Fibroblast of lung (primary cell): ENCODE data around the gene GAGE12F. TPM values are rescaled to one million over a fixed set of nuclear protein-coding genes. Genes with fewer than 3 reads are reported as not detected.
"Not testable (repeated sequence)": the region's sequence is repeated elsewhere in the genome, so short reads cannot be mapped to it uniquely, and the experiment has no call there.

Experiments
- DNase-seq, 2 donors: peaks; one replicate each; pipeline versions ENCODE4 v3.0.0 to v3.0.0-alpha.2; 2010; ENCODE audit warnings: low read depth in 2 of 2
- H2AFZ ChIP-seq: 2 replicates; pipeline ENCODE4 v1.5.1; 2012; ENCODE audit warnings: low read length, control low read depth, inconsistent platforms
- H3K27ac ChIP-seq: 2 replicates; pipeline ENCODE4 v1.5.1; 2011; ENCODE audit warnings: low read length, control low read depth; ENCODE audit not compliant: insufficient read depth
- H3K27me3 ChIP-seq: 2 replicates; pipeline ENCODE4 v1.5.1; 2011; ENCODE audit warnings: mild to moderate bottlenecking, low read length; ENCODE audit not compliant: control insufficient read depth, insufficient read depth
- H3K36me3 ChIP-seq: 2 replicates; pipeline ENCODE4 v1.5.1; 2011; ENCODE audit warnings: low read length; ENCODE audit not compliant: control insufficient read depth, insufficient read depth
- H3K4me1 ChIP-seq: 2 replicates; pipeline ENCODE4 v1.5.1; 2011; ENCODE audit warnings: low read length; ENCODE audit not compliant: control insufficient read depth, insufficient read depth; ENCODE audit errors: extremely low read depth
- H3K4me2 ChIP-seq: 2 replicates; pipeline ENCODE4 v1.5.1; 2011; ENCODE audit warnings: low read length, control low read depth; ENCODE audit not compliant: insufficient read depth; ENCODE audit errors: extremely low read depth
- H3K4me3 ChIP-seq, 4 experiments: fragments of 200-600 bp in 1 of 4; sonication (generic) in 1 of 4; replicated peaks in 1 of 4; 2 replicates each; pipeline ENCODE4 v1.5.1; 2011 to 2016; ENCODE audit warnings: low read length in 4 of 4, low read depth in 3 of 4, mild to moderate bottlenecking in 3 of 4, control low read depth in 2 of 4, inconsistent platforms in 1 of 4, mixed read lengths in 1 of 4; ENCODE audit not compliant: insufficient read depth in 1 of 4; ENCODE audit errors: control extremely low read depth in 1 of 4
- H3K79me2 ChIP-seq: 2 replicates; pipeline ENCODE4 v1.5.1; 2012; ENCODE audit warnings: mild to moderate bottlenecking, low read length, inconsistent platforms; ENCODE audit not compliant: control insufficient read depth, insufficient read depth
- H3K9ac ChIP-seq: 2 replicates; pipeline ENCODE4 v1.5.1; 2011; ENCODE audit warnings: mild to moderate bottlenecking, low read length, control low read depth; ENCODE audit not compliant: insufficient read depth
- H3K9me3 ChIP-seq: 2 replicates; pipeline ENCODE4 v1.5.1; 2012; ENCODE audit warnings: low read depth, low read length; ENCODE audit not compliant: control insufficient read depth, insufficient read depth
- H4K20me1 ChIP-seq: 2 replicates; pipeline ENCODE4 v1.5.1; 2011; ENCODE audit warnings: low read length; ENCODE audit not compliant: control insufficient read depth, insufficient read depth; ENCODE audit errors: extremely low read depth
- polyA minus RNA-seq: library from RNA; depleted of rRNA, polyadenylated mRNA; stranded (reverse); fragments of >200 nt; gene quantifications from 2 replicates; pipeline ENCODE4 v1.2.3, GENCODE V29; 2011; ENCODE audit warnings: low replicate concordance
- polyA plus RNA-seq, 2 donors: library from polyadenylated mRNA; depleted of rRNA in 1 of 2; stranded (reverse) in 1 of 2; unstranded in 1 of 2; fragments of >200 nt; gene quantifications; 2 replicates each; pipeline ENCODE4 v1.2.1, GENCODE V29; 2011 to 2012; ENCODE audit warnings: missing spikeins in 1 of 2
- total RNA-seq: library from RNA; depleted of rRNA; stranded (reverse); fragments of >200 nt; gene quantifications from 2 replicates; pipeline ENCODE4 v1.2.1, GENCODE V29; 2014

Gene GAGE12F, protein sequence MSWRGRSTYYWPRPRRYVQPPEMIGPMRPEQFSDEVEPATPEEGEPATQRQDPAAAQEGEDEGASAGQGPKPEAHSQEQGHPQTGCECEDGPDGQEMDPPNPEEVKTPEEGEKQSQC
- not detected in 2 replicates for total RNA-seq
- not detected in 2 replicates for polyA plus RNA-seq
- not detected in 2 replicates for polyA plus RNA-seq (2012)
- not detected in 2 replicates for polyA minus RNA-seq

DNA sequence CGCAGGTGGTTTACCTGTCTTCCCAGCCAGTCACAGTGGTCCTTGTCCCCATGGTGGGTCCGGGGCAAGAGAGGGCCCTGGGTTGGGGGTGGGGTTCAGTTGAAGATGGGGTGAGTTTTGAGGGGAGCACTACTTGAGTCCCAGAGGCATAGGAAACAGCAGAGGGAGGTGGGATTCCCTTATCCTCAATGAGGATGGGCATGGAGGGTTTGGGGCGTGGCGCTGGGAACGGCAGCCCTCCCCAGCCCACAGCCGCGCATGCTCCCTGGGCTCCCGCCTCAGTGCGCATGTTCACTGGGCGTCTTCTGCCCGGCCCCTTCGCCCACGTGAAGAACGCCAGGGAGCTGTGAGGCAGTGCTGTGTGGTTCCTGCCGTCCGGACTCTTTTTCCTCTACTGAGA is at the start of gene GAGE12F:
Gene GAGE12F, plus strand, starts transcription at position 301 of the 400 bp plus-strand sequence. CDS start 1,155 bp downstream, outside the sequence.
- not testable (repeated sequence) for H4K20me1 ChIP-seq

DNA sequence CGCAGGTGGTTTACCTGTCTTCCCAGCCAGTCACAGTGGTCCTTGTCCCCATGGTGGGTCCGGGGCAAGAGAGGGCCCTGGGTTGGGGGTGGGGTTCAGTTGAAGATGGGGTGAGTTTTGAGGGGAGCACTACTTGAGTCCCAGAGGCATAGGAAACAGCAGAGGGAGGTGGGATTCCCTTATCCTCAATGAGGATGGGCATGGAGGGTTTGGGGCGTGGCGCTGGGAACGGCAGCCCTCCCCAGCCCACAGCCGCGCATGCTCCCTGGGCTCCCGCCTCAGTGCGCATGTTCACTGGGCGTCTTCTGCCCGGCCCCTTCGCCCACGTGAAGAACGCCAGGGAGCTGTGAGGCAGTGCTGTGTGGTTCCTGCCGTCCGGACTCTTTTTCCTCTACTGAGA is 28.8 kb upstream of the GAGE12F start, which contains the start of gene GAGE12C:
Gene GAGE12C, plus strand, starts transcription at position 301 of the 400 bp plus-strand sequence. CDS start 1,155 bp downstream, outside the sequence.
- not testable (repeated sequence) for H3K36me3 ChIP-seq, H3K9ac ChIP-seq, H3K4me3 ChIP-seq, H3K4me1 ChIP-seq, H3K9me3 ChIP-seq, H3K27ac ChIP-seq, H3K79me2 ChIP-seq, H4K20me1 ChIP-seq, DNase-seq, H3K4me2 ChIP-seq, H2AFZ ChIP-seq, H3K27me3 ChIP-seq

More for the DNA sequence above, at the start of gene GAGE12F:
- DNase-seq, H3K4me1 ChIP-seq, H3K9me3 ChIP-seq, H3K4me2 ChIP-seq, H3K27ac ChIP-seq, H3K9ac ChIP-seq, H3K79me2 ChIP-seq, H3K36me3 ChIP-seq, H3K27me3 ChIP-seq, H2AFZ ChIP-seq, H3K4me3 ChIP-seq: not testable (repeated sequence)

DNA sequence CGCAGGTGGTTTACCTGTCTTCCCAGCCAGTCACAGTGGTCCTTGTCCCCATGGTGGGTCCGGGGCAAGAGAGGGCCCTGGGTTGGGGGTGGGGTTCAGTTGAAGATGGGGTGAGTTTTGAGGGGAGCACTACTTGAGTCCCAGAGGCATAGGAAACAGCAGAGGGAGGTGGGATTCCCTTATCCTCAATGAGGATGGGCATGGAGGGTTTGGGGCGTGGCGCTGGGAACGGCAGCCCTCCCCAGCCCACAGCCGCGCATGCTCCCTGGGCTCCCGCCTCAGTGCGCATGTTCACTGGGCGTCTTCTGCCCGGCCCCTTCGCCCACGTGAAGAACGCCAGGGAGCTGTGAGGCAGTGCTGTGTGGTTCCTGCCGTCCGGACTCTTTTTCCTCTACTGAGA is 19.2 kb upstream of the GAGE12F start, which contains the start of gene GAGE12D:
Gene GAGE12D, plus strand, starts transcription at position 301 of the 400 bp plus-strand sequence. CDS start 1,155 bp downstream, outside the sequence.
- H3K9me3 ChIP-seq, H4K20me1 ChIP-seq, H3K27me3 ChIP-seq, H3K4me1 ChIP-seq, H3K79me2 ChIP-seq, H2AFZ ChIP-seq, H3K4me3 ChIP-seq, H3K9ac ChIP-seq, H3K27ac ChIP-seq, DNase-seq, H3K36me3 ChIP-seq, H3K4me2 ChIP-seq: not testable (repeated sequence)

DNA sequence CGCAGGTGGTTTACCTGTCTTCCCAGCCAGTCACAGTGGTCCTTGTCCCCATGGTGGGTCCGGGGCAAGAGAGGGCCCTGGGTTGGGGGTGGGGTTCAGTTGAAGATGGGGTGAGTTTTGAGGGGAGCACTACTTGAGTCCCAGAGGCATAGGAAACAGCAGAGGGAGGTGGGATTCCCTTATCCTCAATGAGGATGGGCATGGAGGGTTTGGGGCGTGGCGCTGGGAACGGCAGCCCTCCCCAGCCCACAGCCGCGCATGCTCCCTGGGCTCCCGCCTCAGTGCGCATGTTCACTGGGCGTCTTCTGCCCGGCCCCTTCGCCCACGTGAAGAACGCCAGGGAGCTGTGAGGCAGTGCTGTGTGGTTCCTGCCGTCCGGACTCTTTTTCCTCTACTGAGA is 9.7 kb upstream of the GAGE12F start, which contains the start of gene GAGE12E:
Gene GAGE12E, plus strand, starts transcription at position 301 of the 400 bp plus-strand sequence. CDS start 1,155 bp downstream, outside the sequence.
- not testable (repeated sequence) for H3K4me1 ChIP-seq, H3K9ac ChIP-seq, H2AFZ ChIP-seq, H3K27ac ChIP-seq, H3K79me2 ChIP-seq, DNase-seq, H3K4me2 ChIP-seq, H3K36me3 ChIP-seq, H3K9me3 ChIP-seq, H3K4me3 ChIP-seq, H4K20me1 ChIP-seq, H3K27me3 ChIP-seq

DNA sequence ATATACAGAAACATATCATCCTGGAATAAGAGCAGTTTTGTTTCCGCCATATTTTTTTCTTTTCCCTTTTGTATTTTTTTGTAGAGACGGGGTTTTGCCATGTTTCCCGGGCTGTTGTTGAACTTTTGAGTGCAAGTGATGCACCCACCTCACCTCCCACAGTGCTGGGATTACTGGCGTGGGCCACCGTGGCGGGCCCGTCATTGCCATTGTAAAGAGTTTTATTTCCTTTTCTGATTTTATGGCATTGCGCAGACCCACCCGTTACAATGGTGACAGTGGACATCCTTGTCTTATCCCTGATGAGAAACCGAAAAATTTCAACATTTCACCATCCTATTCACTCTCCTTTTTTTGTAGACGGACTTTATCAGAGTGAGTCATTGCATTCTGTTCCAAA is 8.1 kb downstream of the GAGE12F start:
- H3K4me1 ChIP-seq, H2AFZ ChIP-seq, H3K27ac ChIP-seq, H3K9me3 ChIP-seq, H3K9ac ChIP-seq, H3K4me3 ChIP-seq, H3K4me2 ChIP-seq, H3K27me3 ChIP-seq, H4K20me1 ChIP-seq, H3K36me3 ChIP-seq, H3K79me2 ChIP-seq, DNase-seq: not testable (repeated sequence)

DNA sequence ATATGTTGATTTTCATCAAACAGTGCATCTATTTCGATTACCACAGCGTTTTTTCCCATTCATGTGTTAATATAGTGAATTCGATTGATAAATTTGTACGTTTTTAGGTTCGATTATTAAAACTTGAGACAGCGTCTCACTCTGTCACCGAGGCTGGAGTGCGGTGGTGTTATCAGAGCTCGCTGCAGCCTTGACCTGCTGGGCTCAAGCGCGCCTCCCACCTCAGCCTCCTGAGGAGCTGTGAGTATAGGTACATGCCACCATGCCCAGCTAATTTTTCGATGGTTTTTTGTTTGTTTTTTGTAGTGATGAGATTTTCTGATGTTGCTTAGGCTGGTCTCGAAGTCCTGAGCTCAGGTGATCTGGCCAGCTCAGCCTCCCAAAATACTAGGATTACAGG is 8.5 kb downstream of the GAGE12F start:
- not testable (repeated sequence) for H3K4me3 ChIP-seq, H3K27ac ChIP-seq, DNase-seq, H3K36me3 ChIP-seq, H3K79me2 ChIP-seq, H3K9ac ChIP-seq, H2AFZ ChIP-seq, H3K9me3 ChIP-seq, H3K4me1 ChIP-seq, H3K4me2 ChIP-seq, H3K27me3 ChIP-seq, H4K20me1 ChIP-seq

DNA sequence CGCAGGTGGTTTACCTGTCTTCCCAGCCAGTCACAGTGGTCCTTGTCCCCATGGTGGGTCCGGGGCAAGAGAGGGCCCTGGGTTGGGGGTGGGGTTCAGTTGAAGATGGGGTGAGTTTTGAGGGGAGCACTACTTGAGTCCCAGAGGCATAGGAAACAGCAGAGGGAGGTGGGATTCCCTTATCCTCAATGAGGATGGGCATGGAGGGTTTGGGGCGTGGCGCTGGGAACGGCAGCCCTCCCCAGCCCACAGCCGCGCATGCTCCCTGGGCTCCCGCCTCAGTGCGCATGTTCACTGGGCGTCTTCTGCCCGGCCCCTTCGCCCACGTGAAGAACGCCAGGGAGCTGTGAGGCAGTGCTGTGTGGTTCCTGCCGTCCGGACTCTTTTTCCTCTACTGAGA is 9.5 kb downstream of the GAGE12F start, which contains the start of gene GAGE12G:
Gene GAGE12G, plus strand, starts transcription at position 301 of the 400 bp plus-strand sequence. CDS start 1,155 bp downstream, outside the sequence.
- H3K79me2 ChIP-seq, H3K27me3 ChIP-seq, H3K4me2 ChIP-seq, H3K27ac ChIP-seq, DNase-seq, H3K4me3 ChIP-seq, H3K9me3 ChIP-seq, H3K9ac ChIP-seq, H3K4me1 ChIP-seq, H2AFZ ChIP-seq, H3K36me3 ChIP-seq, H4K20me1 ChIP-seq: not testable (repeated sequence)
